ENCODE results near the gene JTB.
"Not testable (repeated sequence)": the region's sequence is repeated elsewhere in the genome, so short reads cannot be mapped to it uniquely, and the experiment has no call there.

The JTB gene

GRCh38 chr1:153987621-153988020 lies 10.1 kb upstream of the JTB start:
- Mint-ChIP-seq H3K36me3 (ENCODE audit: low read depth) (peaks cover 20% of the 10 kb centered on the region), H3K4me3 (no peak overlapping the region), H3K27ac (peak overlapping the region; percentile 80), H3K4me1 (ENCODE audit: low read depth) (peaks cover 41% of the 10 kb centered on the region), H3K27me3 (ENCODE audit: low read depth) (peaks cover 4% of the 10 kb centered on the region), H3K9me3 (peaks cover 3% of the 10 kb centered on the region)

DNA sequence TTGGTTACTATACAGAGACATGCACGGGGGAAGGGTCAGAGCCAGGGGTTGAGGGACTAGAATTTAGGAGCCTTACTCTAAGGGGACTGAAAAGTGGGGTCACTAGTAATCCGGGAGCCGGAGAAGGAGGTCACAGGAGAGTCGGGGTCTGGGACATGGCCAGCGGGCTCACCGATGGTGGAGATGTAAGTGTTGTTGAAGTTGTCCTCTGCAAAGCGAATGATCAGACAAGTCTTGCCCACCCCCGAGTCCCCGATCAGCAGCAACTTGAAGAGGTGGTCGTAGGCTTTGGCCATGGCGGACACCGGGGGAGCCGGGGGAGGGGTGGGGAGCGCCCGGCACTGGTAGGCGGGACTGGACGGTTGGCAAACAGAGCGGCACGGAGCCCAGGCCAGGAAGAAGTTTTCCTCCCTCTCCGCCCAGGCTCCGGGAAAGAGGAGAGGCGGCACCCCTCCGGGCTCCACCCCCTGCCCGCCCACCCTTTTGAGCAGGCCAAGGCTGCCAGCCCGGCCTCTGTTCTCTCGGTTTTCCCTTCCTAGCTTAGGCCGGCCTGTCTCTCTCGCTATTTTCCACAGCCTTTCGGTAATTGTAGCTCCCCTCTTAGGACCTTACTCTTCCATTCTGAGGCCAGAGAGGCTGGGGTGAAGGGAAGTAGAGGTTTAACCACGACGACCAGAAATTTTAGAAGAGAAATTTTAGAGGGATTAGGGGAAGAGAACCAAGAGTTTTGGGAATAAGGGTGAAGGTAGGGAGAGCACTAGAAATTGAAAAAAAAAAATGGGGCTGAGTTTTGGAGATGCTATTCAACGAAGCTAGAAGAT lies 8.7 kb upstream of the JTB start, which contains the start of gene RAB13:
Gene RAB13 (minus strand): TSS at position 399 of the 821 bp plus-strand sequence. CDS start 103 bp downstream, at position 296.
- H3K27ac Mint-ChIP-seq: peak within 1 kb of the TSS; percentile 80
- H3K9me3 Mint-ChIP-seq: peaks cover 3% of the 10 kb centered on the region
- peaks cover 4% of the 10 kb centered on the region for H3K27me3 Mint-ChIP-seq (ENCODE audit: low read depth)
- peak within 1 kb of the TSS; percentile 64 for H3K4me3 Mint-ChIP-seq
- H3K36me3 Mint-ChIP-seq (ENCODE audit: low read depth): peaks cover 7% of the 10 kb centered on the region
- H3K4me1 Mint-ChIP-seq (ENCODE audit: low read depth): peaks cover 29% of the 10 kb centered on the region

GRCh38 chr1:153985341-153985912 lies 8.0 kb upstream of the JTB start:
- Mint-ChIP-seq H3K4me1 (ENCODE audit: low read depth) (peaks cover 28% of the 10 kb centered on the region), H3K36me3 (ENCODE audit: low read depth) (peaks cover 1% of the 10 kb centered on the region), H3K9me3 (peaks cover 2% of the 10 kb centered on the region), H3K27ac (peak overlapping the region; percentile 54), H3K27me3 (ENCODE audit: low read depth) (peaks cover 4% of the 10 kb centered on the region), H3K4me3 (peak overlapping the region; percentile 64)

DNA sequence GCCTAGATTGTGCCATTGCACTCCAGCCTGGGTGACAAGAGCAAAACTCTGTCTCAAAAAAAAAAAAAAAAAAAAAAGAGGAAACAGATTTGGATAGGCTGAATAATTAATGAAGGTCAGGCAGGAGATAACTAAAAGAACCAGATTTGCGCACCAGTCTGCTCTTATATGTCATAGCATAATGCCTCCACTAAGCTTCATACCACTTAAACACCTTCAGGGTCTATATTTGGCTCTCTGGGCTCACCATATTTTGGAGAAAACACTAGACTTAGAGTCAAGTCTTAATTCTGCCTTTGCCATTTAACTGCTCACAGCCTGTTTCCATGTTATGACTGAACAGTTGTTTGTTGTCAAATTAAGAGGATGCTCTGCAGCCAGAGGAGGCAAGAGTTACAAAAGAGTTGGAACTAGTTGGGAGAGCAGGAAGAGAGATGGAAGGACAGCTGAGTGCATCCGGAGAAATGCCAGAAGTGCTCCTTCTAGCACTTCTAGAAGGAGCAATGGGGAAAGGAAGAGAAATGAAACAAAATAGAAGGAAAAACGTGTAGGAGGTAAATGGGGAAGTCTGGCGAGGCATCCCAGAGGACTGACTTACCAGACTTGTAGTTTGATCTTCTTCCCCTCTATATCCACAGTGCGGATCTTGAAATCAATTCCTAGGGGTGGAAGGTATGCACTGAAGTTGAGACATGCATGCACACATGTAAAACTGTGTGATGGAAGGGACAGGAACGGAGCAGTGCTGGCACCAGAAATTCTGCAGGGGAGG lies 6.8 kb upstream of the JTB start:
- Mint-ChIP-seq H3K27me3 (ENCODE audit: low read depth) (peaks cover 4% of the 10 kb centered on the region), H3K36me3 (ENCODE audit: low read depth) (no peaks in the 10 kb centered on the region), H3K4me3 (no peak overlapping the region), H3K4me1 (ENCODE audit: low read depth) (peaks cover 24% of the 10 kb centered on the region), H3K9me3 (no peaks in the 10 kb centered on the region), H3K27ac (no peak overlapping the region)

- not testable (repeated sequence) for H3K27ac Mint-ChIP-seq; H3K27me3 Mint-ChIP-seq (ENCODE audit: low read depth); H3K9me3 Mint-ChIP-seq; H3K4me3 Mint-ChIP-seq; H3K36me3 Mint-ChIP-seq (ENCODE audit: low read depth)
- H3K4me1 Mint-ChIP-seq (ENCODE audit: low read depth): peaks cover 29% of the 10 kb centered on the region
These were observed 4.3 kb upstream of the JTB start for GRCh38 chr1:153981735-153982134.

DNA sequence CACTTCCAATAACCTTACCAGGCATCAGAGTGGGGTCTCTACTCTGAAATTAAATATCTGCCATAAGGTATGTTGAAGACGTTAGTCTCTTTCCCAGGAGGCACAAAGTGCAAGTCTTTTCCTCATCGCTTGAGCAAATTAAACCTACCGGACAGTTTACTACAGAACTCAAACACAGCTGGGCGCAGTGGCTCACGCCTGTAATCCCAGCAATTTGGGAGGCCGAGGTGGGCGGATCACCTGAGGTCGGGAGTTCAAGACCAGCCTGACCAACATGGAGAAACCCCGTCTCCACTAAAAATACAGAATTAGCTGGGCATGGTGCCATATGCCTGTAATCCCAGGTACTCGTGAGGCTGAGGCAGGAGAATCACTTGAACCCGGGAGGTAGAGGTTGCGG lies 1.6 kb upstream of the JTB start:
- H3K27me3 Mint-ChIP-seq (ENCODE audit: low read depth); H3K27ac Mint-ChIP-seq; H3K9me3 Mint-ChIP-seq: not testable (repeated sequence)
- H3K4me1 Mint-ChIP-seq (ENCODE audit: low read depth): peaks cover 25% of the 10 kb centered on the region
- H3K4me3 Mint-ChIP-seq: peak overlapping the region; percentile 97
- H3K36me3 Mint-ChIP-seq (ENCODE audit: low read depth): peaks cover 26% of the 10 kb centered on the region

DNA sequence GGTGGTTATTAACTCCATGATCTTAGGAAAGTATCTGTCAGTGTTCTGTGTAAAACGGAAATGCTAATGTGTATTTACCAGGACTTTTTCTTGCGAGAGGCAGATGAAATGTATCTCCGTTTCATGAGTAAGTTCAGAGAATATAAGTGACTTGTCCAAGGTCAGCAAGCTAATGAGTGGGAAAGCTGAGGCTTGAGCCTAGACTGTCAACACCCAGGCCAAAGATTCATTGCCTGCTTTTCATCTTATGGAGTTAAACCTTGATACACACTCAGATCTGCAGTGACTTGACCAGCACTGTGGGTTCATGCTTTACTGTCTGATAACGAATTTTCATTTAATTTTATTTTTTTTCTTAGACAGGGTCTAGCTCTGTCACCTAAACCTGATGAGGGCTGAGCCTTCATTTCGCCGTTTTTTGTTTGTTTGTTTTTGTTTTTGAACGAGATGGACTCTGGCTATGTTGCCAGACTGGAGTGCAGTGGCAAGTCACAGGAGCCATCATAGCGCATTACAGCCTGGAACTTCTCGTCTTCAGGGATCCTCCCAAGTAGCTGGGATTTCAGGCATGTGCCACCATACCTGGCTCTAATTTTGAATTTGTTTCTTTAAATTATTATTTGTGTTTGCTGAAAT lies 918 bp upstream of the JTB start:
- H3K9me3 Mint-ChIP-seq: no peaks in the 10 kb centered on the region
- H3K4me1 Mint-ChIP-seq (ENCODE audit: low read depth): peaks cover 27% of the 10 kb centered on the region
- H3K27ac Mint-ChIP-seq: peak overlapping the region; percentile 85
- H3K36me3 Mint-ChIP-seq (ENCODE audit: low read depth): peaks cover 32% of the 10 kb centered on the region
- H3K27me3 Mint-ChIP-seq (ENCODE audit: low read depth): no peaks in the 10 kb centered on the region
- H3K4me3 Mint-ChIP-seq: peak overlapping the region; percentile 97

DNA sequence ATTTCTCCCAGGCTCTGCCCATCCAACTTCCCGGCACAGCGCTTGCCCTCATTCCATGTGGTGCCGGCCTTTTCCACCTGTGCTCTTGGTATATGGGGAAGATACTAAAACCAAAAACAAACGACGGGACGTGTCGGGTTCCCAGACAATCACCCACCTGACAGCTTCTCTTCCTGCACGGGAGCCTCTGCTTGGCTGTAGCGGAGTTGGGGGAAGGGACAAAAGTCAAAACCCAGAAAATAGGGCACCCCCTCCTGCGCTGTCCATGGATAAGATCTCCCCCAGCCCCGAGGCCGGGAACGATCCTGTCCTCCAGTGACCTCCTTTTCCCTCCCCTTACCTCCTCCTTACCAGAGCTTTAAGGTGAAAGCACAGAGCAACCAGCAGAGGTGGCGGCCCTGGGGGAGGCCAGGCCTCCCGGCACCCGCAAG lies 640 bp downstream of the JTB start:
- H3K27ac Mint-ChIP-seq: peak overlapping the region; percentile 93
- H3K4me3 Mint-ChIP-seq: peak overlapping the region; percentile 97
- peaks cover 39% of the 10 kb centered on the region for H3K36me3 Mint-ChIP-seq (ENCODE audit: low read depth)
- H3K4me1 Mint-ChIP-seq (ENCODE audit: low read depth): peaks cover 35% of the 10 kb centered on the region
- H3K27me3 Mint-ChIP-seq (ENCODE audit: low read depth): no peaks in the 10 kb centered on the region
- H3K9me3 Mint-ChIP-seq: no peaks in the 10 kb centered on the region

GRCh38 chr1:153973525-153973924 lies 3.9 kb downstream of the JTB start:
- H3K27ac Mint-ChIP-seq: no peak overlapping the region
- no peak overlapping the region for H3K4me3 Mint-ChIP-seq
- H3K4me1 Mint-ChIP-seq (ENCODE audit: low read depth): peaks cover 37% of the 10 kb centered on the region
- H3K27me3 Mint-ChIP-seq (ENCODE audit: low read depth): no peaks in the 10 kb centered on the region
- no peaks in the 10 kb centered on the region for H3K9me3 Mint-ChIP-seq
- H3K36me3 Mint-ChIP-seq (ENCODE audit: low read depth): peaks cover 39% of the 10 kb centered on the region

GRCh38 chr1:153973071-153973470 lies 4.4 kb downstream of the JTB start:
- Mint-ChIP-seq H3K27me3 (ENCODE audit: low read depth) (no peaks in the 10 kb centered on the region), H3K4me1 (ENCODE audit: low read depth) (peaks cover 34% of the 10 kb centered on the region), H3K4me3 (no peak overlapping the region), H3K27ac (no peak overlapping the region), H3K36me3 (ENCODE audit: low read depth) (peaks cover 39% of the 10 kb centered on the region), H3K9me3 (no peaks in the 10 kb centered on the region)

DNA sequence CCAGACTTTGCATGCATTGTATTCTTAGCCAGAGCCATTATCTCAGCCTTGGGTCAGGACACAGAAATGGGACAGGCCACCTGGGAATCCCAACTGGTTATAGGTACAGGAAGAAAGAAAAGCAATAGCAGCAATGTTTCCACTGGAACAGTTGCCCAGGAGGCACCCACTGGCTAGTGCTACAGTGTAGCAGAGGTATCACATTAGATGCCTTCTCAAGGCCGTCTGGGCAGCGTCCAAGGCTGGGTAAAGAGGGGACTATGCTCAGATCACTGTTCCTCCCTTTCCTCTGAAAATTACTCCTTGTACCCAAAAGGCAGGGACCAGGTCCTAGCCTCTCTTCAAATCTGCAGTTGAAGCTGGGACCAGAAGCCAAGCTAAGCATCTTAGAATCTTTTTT lies 7.1 kb downstream of the JTB start:
- Mint-ChIP-seq H3K36me3 (ENCODE audit: low read depth) (peaks cover 28% of the 10 kb centered on the region), H3K27me3 (ENCODE audit: low read depth) (no peaks in the 10 kb centered on the region), H3K27ac (no peak overlapping the region), H3K4me3 (no peak overlapping the region), H3K4me1 (ENCODE audit: low read depth) (peaks cover 41% of the 10 kb centered on the region), H3K9me3 (no peaks in the 10 kb centered on the region)

DNA sequence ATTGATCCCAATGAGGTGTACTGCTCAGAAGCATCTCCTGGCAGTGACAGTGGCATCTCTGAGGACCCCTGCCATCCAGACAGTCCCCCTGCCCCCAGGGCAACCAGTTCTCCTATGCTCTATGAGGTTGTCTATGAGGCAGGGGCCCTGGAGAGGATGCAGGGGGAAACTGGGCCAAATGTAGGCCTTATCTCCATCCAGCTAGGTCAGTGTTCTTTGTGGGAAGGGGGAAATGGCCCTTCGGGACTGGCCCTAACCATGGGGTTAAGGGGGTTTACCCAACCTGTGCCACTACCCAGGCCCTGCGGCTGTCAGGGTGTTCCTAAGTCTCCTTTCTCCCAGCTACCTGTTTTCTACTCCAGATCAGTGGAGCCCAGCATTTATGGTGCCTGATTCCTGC lies 8.5 kb downstream of the JTB start:
- peaks cover 18% of the 10 kb centered on the region for H3K36me3 Mint-ChIP-seq (ENCODE audit: low read depth)
- peak overlapping the region; percentile 49 for H3K27ac Mint-ChIP-seq
- peaks cover 43% of the 10 kb centered on the region for H3K4me1 Mint-ChIP-seq (ENCODE audit: low read depth)
- peak overlapping the region; percentile 56 for H3K4me3 Mint-ChIP-seq
- no peaks in the 10 kb centered on the region for H3K9me3 Mint-ChIP-seq
- no peaks in the 10 kb centered on the region for H3K27me3 Mint-ChIP-seq (ENCODE audit: low read depth)

DNA sequence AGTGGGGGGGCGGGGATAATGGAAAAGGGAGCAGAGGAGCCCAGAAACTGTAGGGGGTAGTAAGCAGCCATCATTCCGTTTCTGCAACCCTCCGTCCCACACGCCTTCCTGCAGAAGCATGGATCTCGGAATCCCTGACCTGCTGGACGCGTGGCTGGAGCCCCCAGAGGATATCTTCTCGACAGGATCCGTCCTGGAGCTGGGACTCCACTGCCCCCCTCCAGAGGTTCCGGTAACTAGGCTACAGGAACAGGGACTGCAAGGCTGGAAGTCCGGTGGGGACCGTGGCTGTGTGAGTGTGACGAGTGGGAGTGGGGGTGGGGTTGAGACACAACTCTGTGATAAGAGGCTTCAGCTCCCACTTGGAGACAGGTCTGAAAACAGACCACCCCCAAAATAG lies 9.1 kb downstream of the JTB start:
- peak overlapping the region; percentile 87 for H3K4me3 Mint-ChIP-seq
- H3K27ac Mint-ChIP-seq: no peak overlapping the region
- no peaks in the 10 kb centered on the region for H3K9me3 Mint-ChIP-seq
- H3K27me3 Mint-ChIP-seq (ENCODE audit: low read depth): no peaks in the 10 kb centered on the region
- H3K4me1 Mint-ChIP-seq (ENCODE audit: low read depth): peaks cover 46% of the 10 kb centered on the region
- H3K36me3 Mint-ChIP-seq (ENCODE audit: low read depth): peaks cover 16% of the 10 kb centered on the region

GRCh38 chr1:153968000-153968363 lies 9.5 kb downstream of the JTB start:
- peak overlapping the region; percentile 91 for H3K27ac Mint-ChIP-seq
- H3K27me3 Mint-ChIP-seq (ENCODE audit: low read depth): no peaks in the 10 kb centered on the region
- H3K36me3 Mint-ChIP-seq (ENCODE audit: low read depth): peaks cover 12% of the 10 kb centered on the region
- H3K9me3 Mint-ChIP-seq: no peaks in the 10 kb centered on the region
- H3K4me3 Mint-ChIP-seq: peak overlapping the region; percentile 87
- peaks cover 46% of the 10 kb centered on the region for H3K4me1 Mint-ChIP-seq (ENCODE audit: low read depth)

Data from T-helper 1 cell treated with Interleukin-12 subunit alpha and Interleukin-12 subunit beta and Interleukin-4 antibody, amounts not matched to agents 30 μg/mL and 1 μg/mL, for 36 hours (primary cell).